HepG2 (cell line): ENCODE measurements around the gene ANXA5. TPM values are rescaled to one million over a fixed set of nuclear protein-coding genes. Genes with fewer than 3 reads are reported as not detected.

ENCODE experiments used
- ATAC-seq: fragments of 200-7000 bp; cut with Tn5 transposase; 3 replicates; pipeline ENCODE4 v1.9.1; 2020; ENCODE audit warnings: mild to moderate bottlenecking, moderate library complexity
- BruUV-seq: library from RNA; stranded (reverse); fragments of 400-500 nt; replicated peaks from 2 replicates; lab custom pipeline; 2021; lab: Mats Ljungman, UMichigan
- CTCF ChIA-PET: fragments of 300-600 bp; formaldehyde crosslinking; extraction: SDS; loops from one replicate; lab custom pipeline; 2021; ENCODE audit warnings: low total read pairs, inconsistent platforms, low intra/inter-chr PET ratio; lab: Yijun Ruan, JAX
- POLR2A ChIA-PET: fragments of 350-600 bp; sonication (Branson Sonifier 250); formaldehyde crosslinking; loops from one replicate; lab custom pipeline; 2020; ENCODE audit warnings: antibody characterized with exemption, inconsistent platforms; lab: Yijun Ruan, JAX
- DNase-seq: peaks from one replicate; pipeline ENCODE4 v3.0.0-alpha.2; 2015; ENCODE audit warnings: low spot score
- FAIRE-seq: peaks from 3 replicates; lab custom pipeline; 2011; peaks lifted over from hg19 to GRCh38; lab: Jason Lieb, UNC
- H2AFZ ChIP-seq: one replicate; pipeline ENCODE4 v1.6.1; 2011; ENCODE audit warnings: low read length, inconsistent platforms
- H3K27ac ChIP-seq: fragments of 300-600 bp; 3 replicates; pipeline ENCODE4 v1.8.0; 2011; ENCODE audit warnings: mixed run types, mild to moderate bottlenecking, mixed read lengths, low read length, inconsistent platforms; ENCODE audit not compliant: insufficient read depth; ENCODE audit errors: extremely low read length
- H3K27me3 ChIP-seq, 2 experiments: fragments of 200-600 bp in 1 of 2; 2 replicates in 1 of 2; 3 replicates in 1 of 2; pipeline versions ENCODE4 v1.6.0 to v1.8.0; 2011; ENCODE audit warnings: low read length in 2 of 2, mild to moderate bottlenecking in 2 of 2, moderate library complexity in 2 of 2, inconsistent platforms in 1 of 2; ENCODE audit not compliant: insufficient read depth in 2 of 2, control insufficient read depth in 1 of 2
- H3K36me3 ChIP-seq, 2 experiments: fragments of 200-600 bp in 1 of 2; replicated peaks in 1 of 2; 2 replicates in 1 of 2; 3 replicates in 1 of 2; pipeline versions ENCODE4 v1.5.1 to v1.8.0; 2011; ENCODE audit warnings: low read length in 2 of 2, inconsistent platforms in 1 of 2; ENCODE audit not compliant: insufficient read depth in 2 of 2, control insufficient read depth in 1 of 2
- H3K4me1 ChIP-seq: 2 replicates; pipeline ENCODE4 v1.5.1; 2012; ENCODE audit warnings: low read length, inconsistent platforms; ENCODE audit not compliant: insufficient read depth
- H3K4me2 ChIP-seq: 2 replicates; pipeline ENCODE4 v1.6.0; 2011; ENCODE audit warnings: low read depth, low read length, inconsistent platforms
- H3K4me3 ChIP-seq, 3 experiments: fragments of 200-600 bp in 1 of 3; sonication (generic), shearing (Covaris generic) in 1 of 3; replicated peaks in 1 of 3; 2 replicates each; pipeline ENCODE4 v1.5.1; 2011 to 2016; ENCODE audit warnings: low read length in 3 of 3, inconsistent platforms in 2 of 3, low read depth in 2 of 3, mild to moderate bottlenecking in 2 of 3, control low read depth in 1 of 3, mixed read lengths in 1 of 3; ENCODE audit not compliant: insufficient read depth in 1 of 3
- H3K79me2 ChIP-seq: one replicate; pipeline ENCODE4 v1.6.1; 2011; ENCODE audit warnings: low read length, inconsistent platforms; ENCODE audit not compliant: insufficient read depth
- H3K9ac ChIP-seq: 2 replicates; pipeline ENCODE4 v1.6.0; 2011; ENCODE audit warnings: mild to moderate bottlenecking, low read depth, low read length, inconsistent platforms; ENCODE audit not compliant: insufficient read depth
- H3K9me3 ChIP-seq: 2 replicates; pipeline ENCODE4 v1.5.1; 2012; ENCODE audit warnings: mild to moderate bottlenecking, low read length
- H4K20me1 ChIP-seq: 2 replicates; pipeline ENCODE4 v1.6.0; 2011; ENCODE audit warnings: inconsistent platforms, mild to moderate bottlenecking, low read length, moderate library complexity; ENCODE audit not compliant: insufficient read depth
- CEBPZ ChIP-seq: IDR thresholded peaks from 2 replicates; pipeline ENCODE4 v1.6.1; 2012; ENCODE audit warnings: low read length, improper control_type of control experiment
- EZH2 ChIP-seq: conservative IDR thresholded peaks from 2 replicates; pipeline ENCODE4 v1.6.1; 2012; ENCODE audit warnings: mild to moderate bottlenecking, low read depth, low read length, moderate library complexity
- FOXJ3 ChIP-seq: sonication (generic); formaldehyde crosslinking; IDR thresholded peaks from 2 replicates; pipeline ENCODE4 v1.4.0; 2020; ENCODE audit warnings: missing genetic modification reagents, mild to moderate bottlenecking, borderline replicate concordance
- HNF4A ChIP-seq: sonication (generic); formaldehyde crosslinking; IDR thresholded peaks from 2 replicates; pipeline ENCODE4 v1.4.0; 2020; ENCODE audit warnings: missing genetic modification reagents
- LBX2 ChIP-seq: sonication (generic); formaldehyde crosslinking; IDR thresholded peaks from 2 replicates; pipeline ENCODE4 v1.5.0; 2020; ENCODE audit warnings: missing genetic modification reagents, mild to moderate bottlenecking, borderline replicate concordance
- SMAD1 ChIP-seq: sonication (generic); formaldehyde crosslinking; IDR thresholded peaks from 2 replicates; pipeline ENCODE4 v1.4.0; 2020; ENCODE audit warnings: missing genetic modification reagents, low read depth, mild to moderate bottlenecking, borderline replicate concordance
- SRF ChIP-seq: IDR thresholded peaks from 2 replicates; pipeline ENCODE4 v1.6.1; 2011; ENCODE audit warnings: mild to moderate bottlenecking, low read depth, low read length, moderate library complexity
- TBL1XR1 ChIP-seq: fragments of 150-350 bp; IDR thresholded peaks from 2 replicates; pipeline ENCODE4 v1.6.1; 2014; ENCODE audit warnings: borderline replicate concordance, low read length; ENCODE audit not compliant: partially characterized antibody
- TOE1 ChIP-seq: sonication (generic); formaldehyde crosslinking; IDR thresholded peaks from 2 replicates; pipeline ENCODE4 v1.4.0; 2020; ENCODE audit warnings: mild to moderate bottlenecking, missing genetic modification reagents
- ZKSCAN1 ChIP-seq: fragments of 150-350 bp; IDR thresholded peaks from 2 replicates; pipeline ENCODE4 v1.6.1; 2014; ENCODE audit warnings: low read length
- ZKSCAN5 ChIP-seq: sonication (generic); formaldehyde crosslinking; IDR thresholded peaks from 2 replicates; pipeline ENCODE4 v1.5.1; 2020; ENCODE audit warnings: mild to moderate bottlenecking, missing genetic modification reagents
- ZNF605 ChIP-seq: sonication (generic); formaldehyde crosslinking; IDR thresholded peaks from 2 replicates; pipeline ENCODE4 v1.8.0; 2022; ENCODE audit warnings: mild to moderate bottlenecking, missing genetic modification reagents
- ZNF772 ChIP-seq: sonication (generic); formaldehyde crosslinking; IDR thresholded peaks from 2 replicates; pipeline ENCODE4 v1.5.0; 2020; ENCODE audit warnings: mild to moderate bottlenecking, missing genetic modification reagents
- WGBS: methylation state at CpG from one replicate; pipeline ENCODE4 v1.1.6; 2017; ENCODE audit warnings: low lambda C conversion rate; 5-methylcytosine and 5-hydroxymethylcytosine counted together
- in situ Hi-C: cut with HindIII; loops from 2 replicates; pipeline ENCODE4 v1.10.0; 2017; ENCODE audit warnings: low pct_unique_long_range_greater_than_20kb; ENCODE audit not compliant: extremely low pct_ligation_motif_present
- intact Hi-C: fragments of 100-400 bp; cut with micrococcal nuclease; formaldehyde crosslinking; loops from one replicate; pipeline ENCODE4 v1.10.0; 2022; ENCODE audit not compliant: unreplicated experiment
- polyA plus RNA-seq, 8 experiments: library from polyadenylated mRNA; depleted of rRNA in 3 of 8; stranded (reverse) in 7 of 8; unstranded in 1 of 8; fragments of >200 nt; fragmentation: Illumina TruSeq in 4 of 8; extraction: Trizol in 4 of 8; gene quantifications; 2 replicates each; pipeline versions ENCODE4 v1.2.1 to v1.2.3, GENCODE V29; 2011 to 2016; ENCODE audit warnings: low read depth in 4 of 8, missing spikeins in 1 of 8, mixed read lengths in 1 of 8; ENCODE audit not compliant: insufficient read depth in 1 of 8
- total RNA-seq, 5 experiments: library from RNA; depleted of rRNA; stranded (reverse); fragments of >200 nt; fragmentation: Illumina TruSeq; extraction: Trizol; gene quantifications; 2 replicates each; pipeline ENCODE4 v1.2.3, GENCODE V29; 2016; ENCODE audit warnings: low read depth in 1 of 5

Gene ANXA5
- total and polyA plus RNA-seq, 2 of the 13 experiments (the other 11 are each of a cell fraction or from before 2014, with no cell fraction given) = 209 to 342 TPM

DNA sequence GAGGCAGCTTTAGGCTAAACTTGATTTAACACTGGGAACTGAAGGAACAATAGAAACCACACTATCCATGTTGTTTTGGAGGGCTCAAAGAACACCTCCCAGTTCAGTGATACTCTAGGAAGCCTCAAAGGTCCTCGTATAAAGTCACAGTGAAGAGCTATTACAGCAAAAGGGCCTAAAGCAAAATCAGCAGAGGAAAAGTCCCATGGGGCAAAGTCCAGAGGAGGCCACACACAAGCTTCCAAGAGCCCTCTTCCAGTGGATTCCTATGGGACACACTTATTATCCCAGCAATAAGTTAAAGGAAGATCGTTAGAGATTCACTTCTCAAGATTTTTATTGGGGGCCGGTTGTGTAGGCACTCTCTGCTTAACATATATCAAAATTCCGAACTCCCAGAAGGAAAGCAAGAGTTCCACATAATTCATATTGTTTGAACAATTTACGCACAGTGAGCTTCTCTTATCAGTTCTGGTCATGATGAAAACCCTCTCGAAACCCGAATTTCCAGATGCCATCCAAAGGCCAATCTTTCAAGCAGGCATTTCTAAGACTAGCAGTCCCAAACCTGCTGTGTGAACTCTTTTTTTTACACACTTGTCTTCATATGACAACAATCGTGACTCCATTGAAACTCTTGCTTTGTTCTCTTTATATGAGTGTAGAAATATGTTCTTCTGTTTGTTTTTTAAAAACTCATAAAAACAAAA, 53.7 kb downstream of the ANXA5 start:
- Histone ChIP-seq H3K4me1 (peaks cover 15% of the 10 kb centered on the region), H3K4me2 (peak overlapping the region; percentile 43; the same call in 1 of the 2 replicates), H3K4me3 (no peak overlapping the region), H4K20me1 (no peaks in the 10 kb centered on the region), H3K36me3 (no peaks in the 10 kb centered on the region), H3K27ac (no peak overlapping the region), H2AFZ (no peak overlapping the region), H3K9ac (no peak overlapping the region), H3K9me3 (no peaks in the 10 kb centered on the region), H3K27me3 (no peaks in the 10 kb centered on the region), H3K79me2 (no peaks in the 10 kb centered on the region)
- DNase-seq = peak; percentile 10
- in situ Hi-C loops = no loop called here
- BruUV-seq = no TSS peak
- CTCF ChIA-PET = no interaction called here
- WGBS = 35% methylated on average over 8 of the region's 8 CpGs
- TF ChIP-seq ZNF772 (CRISPR knock-in tag) = no peak
- no peak for TF ChIP-seq LBX2 (CRISPR knock-in tag)
- no peak for TF ChIP-seq TBL1XR1
- TF ChIP-seq FOXJ3 (CRISPR knock-in tag) = no peak
- TF ChIP-seq HNF4A (CRISPR knock-in tag) = peak; percentile 66
- peak; percentile 83 for ATAC-seq
- intact Hi-C loops = no loop called here
- no peak for FAIRE-seq
- POLR2A ChIA-PET = interaction anchor here (1.1 to 1.6 kb wide), 2 partner anchors 26 to 53 kb away, joined by 4 to 7 read pairs; partner anchors contain the start of gene ANXA5

GRCh38 chr4:121642292-121642691, 54.5 kb downstream of the ANXA5 start:
- Histone ChIP-seq H4K20me1 (no peaks in the 10 kb centered on the region), H3K36me3 (no peaks in the 10 kb centered on the region), H3K9ac (no peak overlapping the region), H3K4me1 (peaks cover 15% of the 10 kb centered on the region), H3K4me3 (no peak overlapping the region), H3K27ac (no peak overlapping the region), H3K27me3 (no peaks in the 10 kb centered on the region), H3K4me2 (no peak overlapping the region), H3K79me2 (no peaks in the 10 kb centered on the region), H2AFZ (no peak overlapping the region), H3K9me3 (no peaks in the 10 kb centered on the region)
- intact Hi-C loops = no loop called here
- in situ Hi-C loops = no loop called here
- 91% methylated on average over 2 of the region's 2 CpGs for WGBS
- DNase-seq (no peak), FAIRE-seq (no peak), ATAC-seq (no peak)
- POLR2A ChIA-PET = interaction anchor here (1.1 to 1.6 kb wide), 2 partner anchors 26 to 54 kb away, joined by 4 to 7 read pairs; partner anchors contain the start of gene ANXA5
- BruUV-seq = no TSS peak
- TF ChIP-seq ZKSCAN5 (CRISPR knock-in tag) = no peak
- TF ChIP-seq SMAD1 (CRISPR knock-in tag) = no peak
- TF ChIP-seq SRF = no peak
- TF ChIP-seq ZNF605 (CRISPR knock-in tag) = no peak
- no peak for TF ChIP-seq ZKSCAN1
- TF ChIP-seq TOE1 (CRISPR knock-in tag) = no peak
- TF ChIP-seq CEBPZ = no peak
- TF ChIP-seq EZH2 = no peak
- CTCF ChIA-PET = no interaction called here
